Measurements from ENCODE around the gene FCF1.
"Not testable (repeated sequence)": the region's sequence is repeated elsewhere in the genome, so short reads cannot be mapped to it uniquely, and the experiment has no call there.

FCF1 gene

DNA sequence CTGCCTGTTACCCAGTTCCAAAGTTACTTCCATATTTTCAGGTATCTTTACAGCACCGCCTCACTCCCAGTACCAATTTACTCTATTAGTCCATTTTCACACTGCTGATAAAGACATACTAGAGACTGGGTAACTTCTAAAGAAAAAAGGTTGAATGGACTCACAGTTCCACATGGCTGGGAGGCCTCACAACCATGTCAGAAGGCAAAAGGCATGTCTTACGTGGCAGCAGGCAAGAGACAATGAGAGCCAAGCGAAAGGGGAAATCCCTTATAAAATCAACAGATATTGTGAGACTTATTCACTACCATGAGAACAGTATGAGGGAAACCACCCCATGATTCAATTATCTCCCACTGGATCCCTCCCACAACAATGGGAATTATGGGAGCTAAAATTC lies 9.9 kb upstream of the FCF1 start:
- no peak for DNase-seq

- no peak for DNase-seq
Measured at GRCh38 chr14:74704656-74705055, 8.3 kb upstream of the FCF1 start.

DNA sequence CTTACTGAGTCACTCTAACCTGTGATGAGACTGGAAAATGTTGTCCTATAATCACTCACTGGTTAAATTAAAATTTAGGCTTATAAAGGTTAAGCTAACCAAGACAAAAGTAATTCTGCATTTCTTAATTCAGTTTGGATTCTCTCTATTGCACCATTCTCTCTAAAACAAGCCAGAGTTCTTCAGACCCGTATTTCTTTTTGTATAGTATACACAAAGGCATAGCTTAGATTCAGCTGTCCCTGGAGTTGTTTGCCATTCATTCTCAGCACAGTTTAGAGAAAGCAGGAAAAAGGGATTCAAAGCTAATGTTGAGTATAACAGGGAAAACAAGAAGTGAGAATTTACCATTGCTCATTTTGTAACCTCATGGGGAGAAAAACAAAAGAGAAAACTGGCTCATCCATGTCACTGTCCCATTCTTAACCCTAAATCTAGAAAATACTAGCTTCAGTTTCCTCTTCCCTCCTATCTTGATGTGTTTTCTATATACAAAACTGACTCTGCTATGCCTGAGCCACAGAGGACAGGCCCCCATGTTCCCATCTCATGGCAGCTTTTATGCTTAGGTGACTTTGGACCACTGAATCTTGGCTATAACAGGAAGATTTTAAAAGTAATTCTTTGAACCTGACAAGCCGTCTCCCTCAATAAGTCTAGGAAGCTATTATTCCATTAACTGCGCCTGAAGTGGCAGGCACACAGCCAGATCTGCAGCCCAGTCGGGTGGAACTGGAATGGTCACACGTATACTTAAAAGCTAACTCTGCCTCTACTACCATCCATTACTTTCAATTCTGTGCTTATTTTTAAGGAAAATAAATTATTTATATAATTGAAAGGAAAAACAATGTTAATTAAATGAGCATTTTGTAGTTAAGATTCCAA lies 7.1 kb upstream of the FCF1 start:
- DNase-seq, result no peak

DNA sequence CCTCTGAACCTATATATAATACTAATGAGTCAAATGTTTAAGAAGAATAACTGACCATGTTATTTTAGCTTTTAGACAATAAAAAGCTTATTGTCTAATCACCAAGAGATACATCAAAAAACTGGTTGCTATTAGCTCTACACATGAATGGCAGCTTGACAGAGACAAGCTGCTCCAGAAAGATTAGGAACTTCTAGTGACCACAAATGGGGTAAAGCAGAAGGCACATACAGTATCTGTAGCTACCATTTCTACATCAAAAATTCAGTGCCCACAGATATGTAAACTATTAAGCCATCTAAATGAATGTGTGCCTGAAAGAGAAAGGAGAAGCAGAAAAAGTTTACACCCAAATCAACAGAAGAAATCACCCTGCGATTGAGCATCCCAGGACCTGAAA lies 2.5 kb upstream of the FCF1 start:
- no peak for DNase-seq

DNA sequence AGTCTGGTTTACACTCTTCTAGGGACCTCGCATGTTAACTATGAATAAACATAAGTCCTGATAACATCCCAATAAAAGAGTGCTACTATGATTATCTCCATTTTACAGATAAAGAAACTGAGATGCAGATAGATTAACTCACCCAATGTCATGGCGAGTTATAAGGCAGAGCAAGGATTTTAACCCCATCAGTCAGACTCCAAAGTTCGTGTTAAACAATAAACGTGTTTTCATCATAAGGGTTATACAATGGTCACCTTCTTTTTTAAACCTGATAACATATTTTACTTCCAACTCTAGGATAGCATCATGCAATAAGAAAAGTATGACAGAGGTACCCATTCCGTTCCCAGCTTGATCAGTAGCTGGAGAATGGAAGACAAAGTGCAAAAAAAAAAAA lies 1.3 kb upstream of the FCF1 start:
- DNase-seq, result no peak

- no peak for DNase-seq
Measured at GRCh38 chr14:74713395-74713735, 421 bp downstream of the FCF1 start.

DNA sequence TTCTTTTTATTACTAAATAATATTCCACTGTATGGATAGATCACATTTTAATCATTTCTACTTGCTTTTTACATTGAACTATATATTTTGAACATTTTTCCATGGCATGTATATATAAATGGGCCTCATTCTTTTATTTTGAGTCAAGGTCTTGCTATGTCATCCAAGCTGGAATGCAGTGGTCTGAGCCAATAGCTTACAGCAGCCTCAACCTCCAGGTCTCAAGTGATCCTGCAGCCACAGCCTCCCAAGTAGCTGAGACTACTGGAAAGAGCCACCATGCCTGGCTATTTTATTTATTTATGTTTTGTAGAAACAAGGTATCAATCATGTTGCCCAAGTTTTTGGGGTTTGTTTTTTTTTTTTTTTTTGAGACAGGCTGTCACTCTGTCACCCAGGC lies 7.6 kb downstream of the FCF1 start:
- no peak for DNase-seq

- DNase-seq, result no peak
Measured at GRCh38 chr14:74723134-74723533, 10.2 kb downstream of the FCF1 start.

GRCh38 chr14:74732387-74732786 lies 19.4 kb downstream of the FCF1 start:
- DNase-seq, result no peak

DNA sequence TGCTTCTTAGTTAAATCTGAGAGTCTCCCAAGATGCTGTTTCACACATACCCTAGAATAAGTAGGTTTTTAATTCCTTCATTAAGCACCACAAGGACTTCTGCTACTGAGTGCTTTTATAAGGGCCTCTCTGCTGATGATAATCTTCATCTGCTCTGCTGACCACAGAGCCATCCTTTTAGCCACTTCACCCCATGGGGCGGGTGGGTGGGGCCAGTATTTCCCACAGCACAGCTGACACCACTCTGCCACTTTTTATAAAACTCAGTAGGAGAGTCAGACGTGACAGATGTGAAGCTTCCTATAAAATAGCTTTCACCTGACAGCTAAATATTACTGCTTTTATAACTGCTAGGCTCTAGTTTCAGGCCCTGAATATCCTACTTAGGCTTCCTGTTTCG lies 20.3 kb downstream of the FCF1 start:
- DNase-seq, result no peak

GRCh38 chr14:74735125-74735524 lies 22.2 kb downstream of the FCF1 start:
- DNase-seq, result no peak

DNA sequence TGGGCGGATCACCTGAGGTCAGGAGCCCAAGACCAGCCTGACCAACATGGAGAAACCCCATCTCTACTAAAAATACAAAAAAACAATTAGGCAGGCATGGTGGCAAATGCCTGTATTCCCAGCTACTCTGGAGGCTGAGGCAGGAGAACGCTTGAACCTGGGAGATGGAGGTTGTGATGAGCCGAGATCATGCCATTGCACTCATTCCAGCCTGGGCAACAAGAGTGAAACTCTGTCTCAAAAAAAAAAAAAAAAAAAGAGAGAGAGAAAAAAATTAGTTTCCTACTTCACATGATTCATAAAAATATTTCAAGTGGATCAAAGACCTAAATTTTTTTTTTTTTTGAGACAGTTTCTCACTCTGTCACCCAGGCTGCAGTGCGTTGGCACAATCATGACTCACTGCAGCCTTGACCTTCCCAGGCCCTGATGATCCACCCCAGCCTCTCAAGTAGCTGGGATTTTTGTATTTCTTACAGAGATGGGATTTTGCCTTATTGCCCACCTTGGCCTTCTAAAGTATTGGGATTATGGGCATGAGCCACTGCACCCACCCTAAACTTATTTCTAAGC lies 24.9 kb downstream of the FCF1 start:
- no peak for DNase-seq

DNA sequence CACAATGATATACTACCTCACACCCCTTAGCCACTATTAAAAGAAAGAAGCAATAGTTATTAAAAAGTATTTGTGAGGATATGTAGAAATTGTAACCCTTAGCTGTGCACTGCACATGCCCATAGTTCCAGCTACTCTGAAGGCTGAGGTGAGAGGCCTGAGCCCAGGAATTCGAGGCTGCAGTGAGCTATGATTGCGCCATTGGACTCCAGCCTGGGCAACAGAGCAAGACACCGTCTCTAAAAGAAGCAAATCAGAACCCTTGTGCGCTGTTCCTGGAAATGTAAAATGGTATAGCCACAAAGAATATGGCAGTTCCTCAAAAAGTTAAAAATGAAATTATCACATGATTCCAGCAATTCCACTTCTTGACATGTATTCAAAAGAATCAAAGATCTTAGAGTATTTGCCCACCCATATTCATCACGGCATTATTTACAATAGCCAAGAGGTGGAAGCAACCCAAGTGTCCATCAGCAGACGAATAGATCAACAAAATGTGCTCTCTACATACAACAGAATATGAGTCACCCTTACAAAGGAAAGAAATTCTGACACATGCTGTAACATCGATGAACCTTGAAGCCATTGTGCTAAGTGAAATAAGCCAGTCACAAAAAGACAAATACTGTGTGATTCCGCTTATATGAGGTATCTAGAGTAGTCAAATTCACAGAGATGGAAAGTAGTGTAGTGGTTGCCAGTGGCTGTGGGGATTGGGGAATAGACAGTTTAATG lies 26.5 kb downstream of the FCF1 start:
- DNase-seq, result no peak

- no peak for DNase-seq
Measured at GRCh38 chr14:74747237-74747636, 34.3 kb downstream of the FCF1 start.

DNA sequence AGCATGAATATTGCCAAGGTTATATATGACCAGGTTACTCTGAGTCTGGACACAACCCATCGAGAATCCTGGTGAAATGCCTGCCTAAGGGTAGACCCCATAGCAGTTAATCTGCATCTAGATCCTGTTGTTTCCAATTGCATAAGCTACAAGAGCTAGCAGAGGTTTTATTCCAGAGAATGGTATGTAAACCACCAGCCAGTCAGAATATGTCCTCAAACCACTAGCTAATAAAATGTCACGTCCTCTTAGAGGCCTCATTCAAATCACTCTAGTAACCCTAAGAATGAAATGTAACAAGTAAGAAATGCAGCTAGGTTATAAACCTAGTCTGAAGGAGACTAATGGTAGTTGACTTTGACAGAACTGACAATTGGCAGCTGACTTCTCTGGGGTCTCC lies 41.2 kb downstream of the FCF1 start:
- no peak for DNase-seq

DNA sequence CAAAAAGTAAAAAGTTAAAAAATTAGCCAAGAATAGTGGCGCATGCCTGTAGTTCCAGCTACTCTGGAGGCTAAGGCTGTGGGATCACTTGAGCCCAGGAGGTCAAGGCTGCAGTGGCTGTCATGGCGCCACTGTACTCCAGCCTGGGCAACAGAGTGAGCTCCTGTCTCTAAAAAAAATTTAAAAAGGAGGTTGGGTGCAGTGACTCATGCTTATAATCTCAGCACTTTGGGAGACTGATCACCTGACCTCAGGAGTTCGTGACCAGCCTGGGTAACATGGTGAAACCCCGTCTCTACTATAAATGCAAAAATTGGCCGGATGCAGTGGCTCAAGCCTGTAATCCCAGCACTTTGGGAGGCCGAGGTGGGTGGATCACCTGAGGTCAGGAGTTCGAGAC lies 42.0 kb downstream of the FCF1 start:
- no peak for DNase-seq

GRCh38 chr14:74756326-74756725 lies 43.4 kb downstream of the FCF1 start:
- no peak for DNase-seq

DNA sequence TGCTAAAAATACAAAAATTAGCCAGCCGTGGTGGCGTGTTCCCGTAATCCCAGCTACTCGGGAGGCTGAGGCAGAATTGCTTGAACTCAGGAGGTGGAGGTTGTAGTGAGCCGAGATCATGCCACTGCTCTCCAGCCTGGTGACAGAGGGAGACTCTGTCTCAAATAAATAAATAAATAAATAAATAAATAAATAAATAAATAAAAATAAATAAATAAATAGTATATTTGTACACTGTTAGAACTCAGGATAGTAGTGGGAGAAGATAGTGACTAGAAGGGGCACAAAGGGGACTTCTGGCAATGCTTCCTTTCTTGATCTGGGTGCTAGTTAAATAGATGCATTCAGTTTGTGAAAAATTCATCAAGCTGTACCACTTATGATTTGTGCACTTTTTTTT lies 45.6 kb downstream of the FCF1 start:
- not testable (repeated sequence) for DNase-seq

GRCh38 chr14:74762917-74763802 lies 50.2 kb downstream of the FCF1 start, which contains the start of gene YLPM1:
YLPM1 (plus strand) TSS chr14:74763316; CDS start chr14:74763490, 174 bp downstream.
- DNase-seq, result peak; percentile 96

DNA sequence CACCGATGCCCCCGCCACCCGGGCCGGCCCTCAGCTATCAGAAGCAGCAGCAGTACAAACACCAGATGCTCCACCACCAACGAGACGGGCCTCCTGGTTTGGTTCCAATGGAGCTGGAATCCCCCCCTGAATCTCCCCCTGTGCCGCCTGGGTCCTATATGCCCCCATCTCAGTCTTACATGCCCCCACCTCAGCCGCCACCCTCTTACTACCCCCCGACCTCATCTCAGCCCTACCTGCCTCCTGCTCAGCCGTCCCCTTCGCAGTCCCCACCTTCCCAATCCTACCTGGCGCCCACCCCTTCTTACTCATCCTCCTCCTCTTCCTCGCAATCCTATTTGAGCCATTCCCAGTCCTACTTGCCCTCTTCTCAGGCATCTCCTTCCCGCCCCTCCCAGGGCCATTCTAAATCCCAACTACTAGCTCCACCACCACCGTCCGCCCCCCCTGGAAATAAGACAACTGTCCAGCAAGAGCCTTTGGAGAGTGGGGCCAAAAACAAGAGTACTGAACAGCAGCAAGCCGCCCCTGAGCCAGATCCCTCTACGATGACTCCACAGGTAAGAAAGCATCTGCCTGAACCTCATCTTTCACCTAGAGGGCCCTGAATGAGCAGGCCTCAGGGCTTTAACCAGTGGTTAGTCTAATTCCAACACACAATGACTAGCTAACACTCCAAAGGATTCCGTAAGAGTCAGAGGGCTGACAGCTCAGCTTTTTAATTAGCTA lies 51.0 kb downstream of the FCF1 start:
- DNase-seq, result peak; percentile 35

DNA sequence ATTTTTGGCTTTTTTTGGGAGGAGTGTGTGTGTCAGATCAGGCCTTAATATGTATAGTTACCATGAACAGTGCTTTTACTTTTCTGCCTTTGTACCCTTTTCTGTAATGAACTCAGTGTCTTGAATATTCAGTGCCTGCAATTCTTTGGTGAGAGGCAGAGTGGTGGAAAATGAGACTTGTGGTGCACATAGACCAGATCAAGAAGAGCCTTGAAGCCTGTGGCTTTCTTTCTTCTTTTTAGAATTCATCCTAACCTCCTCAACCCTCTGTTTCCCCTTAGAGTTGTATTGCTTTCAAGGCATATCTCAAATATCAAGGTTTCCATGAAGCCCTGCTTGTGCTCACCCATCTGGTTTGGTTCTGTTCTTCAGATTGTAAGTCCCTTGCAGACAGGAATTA lies 52.8 kb downstream of the FCF1 start:
- DNase-seq, result peak; percentile 10

GRCh38 chr14:74771399-74771798 lies 58.5 kb downstream of the FCF1 start:
- DNase-seq, result no peak

Data from activated CD4-positive, alpha-beta T cell treated with anti-CD3 and anti-CD28 coated beads, Interleukin-2, Interleukin-6, amounts not matched to agents 100 ng/mL and 50 ng/mL, durations not matched to agents 16 hours and 8 hours (primary cell).